Chondrocyte (in vitro differentiated cells): ENCODE data around the gene CHST11. TPM values are rescaled to one million over a fixed set of nuclear protein-coding genes. Genes with fewer than 3 reads are reported as not detected.

Source experiments
- DNase-seq: peaks from one replicate; pipeline ENCODE4 v3.0.0; 2021; ENCODE audit warnings: mixed read lengths, low spot score
- H3K27ac Mint-ChIP-seq: one replicate; pipeline ENCODE4 v1.8.0; 2021; ENCODE audit warnings: mild to moderate bottlenecking, moderate library complexity, mixed read lengths; ENCODE audit not compliant: unreplicated experiment
- H3K27me3 Mint-ChIP-seq: 2 replicates; pipeline ENCODE4 v1.8.0; 2021; ENCODE audit warnings: low read depth, mixed read lengths
- H3K36me3 Mint-ChIP-seq: 2 replicates; pipeline ENCODE4 v1.8.0; 2021; ENCODE audit warnings: low read depth, mixed read lengths
- H3K4me1 Mint-ChIP-seq: 2 replicates; pipeline ENCODE4 v1.8.0; 2021; ENCODE audit warnings: low read depth, mild to moderate bottlenecking, mixed read lengths
- H3K4me3 Mint-ChIP-seq: one replicate; pipeline ENCODE4 v1.8.0; 2021; ENCODE audit warnings: mild to moderate bottlenecking, moderate library complexity, mixed read lengths; ENCODE audit not compliant: unreplicated experiment
- H3K9me3 Mint-ChIP-seq: 2 replicates; pipeline ENCODE4 v1.8.0; 2021; ENCODE audit warnings: low read depth, mixed read lengths
- total RNA-seq: library from RNA; stranded (reverse); gene quantifications from 3 replicates; pipeline ENCODE4 v1.2.1, GENCODE V29; 2021
- TF ChIP-seq, protein P1 (sequence below): fragments of 200-600 bp; sonication (generic); IDR thresholded peaks from 2 replicates; pipeline ENCODE4 v1.5.0; 2021; ENCODE audit warnings: antibody characterized with exemption, mild to moderate bottlenecking, moderate library complexity

Gene CHST11
- total RNA-seq, 1 donor from 2014 or later = 6.2 TPM

DNA sequence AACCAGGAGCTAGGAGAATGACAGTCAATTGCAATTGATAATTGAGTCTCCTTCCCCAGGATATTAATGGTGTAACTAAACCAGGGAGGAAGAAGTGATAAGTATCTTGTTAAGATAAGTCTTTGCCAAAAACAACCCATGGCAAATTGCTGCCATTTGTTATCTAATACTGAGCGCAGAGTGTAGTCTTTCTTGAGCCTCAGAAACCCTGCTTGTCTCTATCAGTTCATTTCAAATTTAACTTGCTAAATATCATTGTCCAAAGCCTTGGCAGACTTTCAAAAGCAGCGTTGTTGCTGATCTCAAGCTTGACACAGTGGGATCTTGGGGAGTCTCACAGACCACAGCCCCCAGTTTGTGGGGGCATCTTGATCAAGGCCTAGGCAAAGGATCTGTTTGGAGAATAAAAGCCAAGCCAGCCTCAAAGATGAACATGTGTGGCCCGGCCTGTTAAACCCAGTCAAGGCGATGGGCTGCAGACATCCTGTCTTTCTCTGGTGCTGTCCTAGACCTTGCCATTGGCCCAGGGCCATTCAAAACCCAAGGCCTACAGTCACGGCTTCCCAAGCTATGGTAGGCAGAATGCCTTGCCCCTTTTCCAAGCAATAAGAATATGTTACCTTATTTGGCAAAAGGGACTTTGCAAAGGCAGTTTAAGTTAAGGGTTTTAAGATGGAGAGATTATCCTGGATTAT lies 164.2 kb downstream of the CHST11 start:
- DNase-seq = no peak
- TF ChIP-seq, protein P1, sequence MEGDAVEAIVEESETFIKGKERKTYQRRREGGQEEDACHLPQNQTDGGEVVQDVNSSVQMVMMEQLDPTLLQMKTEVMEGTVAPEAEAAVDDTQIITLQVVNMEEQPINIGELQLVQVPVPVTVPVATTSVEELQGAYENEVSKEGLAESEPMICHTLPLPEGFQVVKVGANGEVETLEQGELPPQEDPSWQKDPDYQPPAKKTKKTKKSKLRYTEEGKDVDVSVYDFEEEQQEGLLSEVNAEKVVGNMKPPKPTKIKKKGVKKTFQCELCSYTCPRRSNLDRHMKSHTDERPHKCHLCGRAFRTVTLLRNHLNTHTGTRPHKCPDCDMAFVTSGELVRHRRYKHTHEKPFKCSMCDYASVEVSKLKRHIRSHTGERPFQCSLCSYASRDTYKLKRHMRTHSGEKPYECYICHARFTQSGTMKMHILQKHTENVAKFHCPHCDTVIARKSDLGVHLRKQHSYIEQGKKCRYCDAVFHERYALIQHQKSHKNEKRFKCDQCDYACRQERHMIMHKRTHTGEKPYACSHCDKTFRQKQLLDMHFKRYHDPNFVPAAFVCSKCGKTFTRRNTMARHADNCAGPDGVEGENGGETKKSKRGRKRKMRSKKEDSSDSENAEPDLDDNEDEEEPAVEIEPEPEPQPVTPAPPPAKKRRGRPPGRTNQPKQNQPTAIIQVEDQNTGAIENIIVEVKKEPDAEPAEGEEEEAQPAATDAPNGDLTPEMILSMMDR = no peak
- Mint-ChIP-seq H3K27ac (no peak overlapping the region), H3K9me3 (no peaks in the 10 kb centered on the region), H3K36me3 (no peaks in the 10 kb centered on the region), H3K4me1 (peaks cover 6% of the 10 kb centered on the region), H3K27me3 (no peaks in the 10 kb centered on the region), H3K4me3 (no peak overlapping the region)

DNA sequence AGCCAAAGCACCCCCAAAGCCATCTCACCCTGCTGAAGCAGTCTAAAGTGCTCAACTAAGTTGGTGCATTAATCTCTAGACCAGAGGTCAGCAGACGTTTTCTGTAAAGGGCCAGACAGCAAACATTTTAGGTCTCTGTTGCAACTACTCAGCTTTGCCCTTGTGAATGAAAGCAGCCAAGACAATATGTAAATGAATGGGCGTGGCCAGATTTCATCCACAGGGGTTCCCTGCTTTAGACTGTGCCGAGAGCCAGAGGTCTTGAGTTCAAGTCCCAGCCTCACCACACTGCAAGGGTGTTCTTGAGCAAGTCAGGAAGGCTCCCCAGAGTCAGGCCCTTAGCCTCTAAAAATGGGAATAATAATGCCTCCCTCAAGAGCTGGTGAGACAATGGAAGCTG lies 166.2 kb downstream of the CHST11 start:
- no peaks in the 10 kb centered on the region for H3K36me3 Mint-ChIP-seq
- DNase-seq = no peak
- no peaks in the 10 kb centered on the region for H3K27me3 Mint-ChIP-seq
- peaks cover 16% of the 10 kb centered on the region for H3K4me1 Mint-ChIP-seq
- H3K4me3 Mint-ChIP-seq = no peak overlapping the region
- H3K9me3 Mint-ChIP-seq = no peaks in the 10 kb centered on the region
- H3K27ac Mint-ChIP-seq = no peak overlapping the region
- TF ChIP-seq, protein P1 = no peak

DNA sequence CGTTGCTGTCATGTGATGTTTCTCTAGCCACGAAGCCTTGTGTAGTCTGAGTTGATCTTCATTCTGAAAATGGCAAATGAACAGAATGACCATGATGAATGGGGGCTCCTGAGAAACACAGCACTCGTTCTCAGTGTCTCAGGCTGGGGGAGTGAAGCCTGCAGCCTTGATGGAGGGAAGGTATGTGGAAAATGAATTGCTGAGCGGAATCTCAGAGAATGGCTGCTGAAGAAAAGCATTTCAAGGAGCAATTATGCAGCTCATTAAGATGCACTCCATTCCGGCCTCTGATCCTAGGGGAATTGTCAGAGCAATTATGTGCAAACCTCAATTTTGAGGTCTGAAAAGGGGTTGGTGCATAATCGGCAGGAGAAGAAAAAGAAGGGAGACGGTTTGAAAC lies 167.1 kb downstream of the CHST11 start:
- no peaks in the 10 kb centered on the region for H3K27me3 Mint-ChIP-seq
- no peak overlapping the region for H3K4me3 Mint-ChIP-seq
- no peaks in the 10 kb centered on the region for H3K9me3 Mint-ChIP-seq
- H3K4me1 Mint-ChIP-seq = peaks cover 20% of the 10 kb centered on the region
- H3K27ac Mint-ChIP-seq = no peak overlapping the region
- TF ChIP-seq, protein P1 = no peak
- no peak for DNase-seq
- H3K36me3 Mint-ChIP-seq = no peaks in the 10 kb centered on the region

DNA sequence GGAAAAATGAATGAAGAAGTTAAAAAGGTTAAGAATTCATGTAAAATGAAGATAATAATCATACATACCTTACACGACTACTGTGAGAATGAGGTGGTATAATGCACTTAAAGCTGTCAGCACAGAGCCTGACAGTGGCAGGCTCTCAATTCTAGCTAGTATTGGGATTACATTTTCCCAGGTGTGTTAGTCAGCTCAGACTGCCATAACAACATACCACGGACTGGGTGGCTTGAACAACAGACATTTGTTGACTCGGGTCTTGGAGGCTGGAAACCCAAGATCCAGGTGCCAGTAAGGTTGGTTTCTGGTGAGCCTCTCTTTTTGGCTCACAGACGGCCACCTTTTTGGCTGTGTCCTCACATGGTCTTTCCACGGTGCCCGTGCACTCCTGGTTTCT lies 167.8 kb downstream of the CHST11 start:
- H3K27ac Mint-ChIP-seq = no peak overlapping the region
- no peaks in the 10 kb centered on the region for H3K36me3 Mint-ChIP-seq
- no peak overlapping the region for H3K4me3 Mint-ChIP-seq

DNA sequence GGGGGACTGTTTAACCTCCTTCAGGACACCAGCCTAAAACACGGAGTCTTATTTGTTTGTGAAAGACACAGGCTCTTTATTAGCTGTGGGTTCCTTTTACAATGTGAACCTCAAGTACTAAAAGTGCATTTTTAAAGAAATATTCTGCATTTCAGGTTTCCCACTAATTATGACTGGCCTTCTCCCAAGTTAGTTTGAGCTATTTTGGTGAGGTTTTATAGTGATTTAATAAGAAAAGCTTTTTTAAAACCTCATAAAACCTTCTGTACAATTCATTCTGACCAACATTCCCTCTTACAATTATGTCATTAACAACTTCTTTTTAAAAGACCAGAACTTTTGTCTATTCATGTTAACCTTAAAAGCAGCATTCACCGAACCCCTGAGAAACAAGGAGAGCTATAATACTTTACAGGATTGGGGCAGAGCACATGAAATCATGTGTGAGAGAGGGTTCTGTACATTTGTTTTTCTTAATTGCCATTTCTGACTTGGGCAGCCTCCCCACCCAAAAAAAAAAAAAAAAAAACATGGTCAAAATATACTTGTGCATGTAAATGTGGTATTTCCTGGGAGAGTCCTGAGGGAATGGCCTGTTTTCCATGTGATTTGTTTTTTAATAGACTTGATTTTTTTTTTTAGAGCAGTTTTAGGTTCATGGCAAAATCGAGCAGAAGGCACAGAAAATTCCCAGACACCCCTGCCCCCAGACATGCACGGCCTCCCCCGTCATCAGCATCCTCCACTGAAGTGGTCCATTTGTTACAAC lies 169.5 kb downstream of the CHST11 start:
- no peaks in the 10 kb centered on the region for H3K36me3 Mint-ChIP-seq
- no peak overlapping the region for H3K4me3 Mint-ChIP-seq
- H3K4me1 Mint-ChIP-seq = peaks cover 14% of the 10 kb centered on the region
- DNase-seq = no peak
- H3K9me3 Mint-ChIP-seq = no peaks in the 10 kb centered on the region
- no peaks in the 10 kb centered on the region for H3K27me3 Mint-ChIP-seq
- TF ChIP-seq, protein P1 = no peak
- no peak overlapping the region for H3K27ac Mint-ChIP-seq

More for the DNA sequence above, 167.8 kb downstream of the CHST11 start:
- Mint-ChIP-seq H3K9me3 (no peaks in the 10 kb centered on the region), H3K27me3 (no peaks in the 10 kb centered on the region), H3K4me1 (peaks cover 20% of the 10 kb centered on the region)
- TF ChIP-seq, protein P1 = no peak
- DNase-seq = no peak
